NCI-H146 (cell line): Measurements from ENCODE around the gene CD34.
"Not testable (repeated sequence)": the region's sequence is repeated elsewhere in the genome, so short reads cannot be mapped to it uniquely, and the experiment has no call there.

Experiments used
- DNase-seq: peaks from one replicate; lab custom pipeline; 2025; lab: John Stamatoyannopoulos, UW

The CD34 gene, protein sequence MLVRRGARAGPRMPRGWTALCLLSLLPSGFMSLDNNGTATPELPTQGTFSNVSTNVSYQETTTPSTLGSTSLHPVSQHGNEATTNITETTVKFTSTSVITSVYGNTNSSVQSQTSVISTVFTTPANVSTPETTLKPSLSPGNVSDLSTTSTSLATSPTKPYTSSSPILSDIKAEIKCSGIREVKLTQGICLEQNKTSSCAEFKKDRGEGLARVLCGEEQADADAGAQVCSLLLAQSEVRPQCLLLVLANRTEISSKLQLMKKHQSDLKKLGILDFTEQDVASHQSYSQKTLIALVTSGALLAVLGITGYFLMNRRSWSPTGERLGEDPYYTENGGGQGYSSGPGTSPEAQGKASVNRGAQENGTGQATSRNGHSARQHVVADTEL

GRCh38 chr1:207910591-207911354, at the start of gene CD34:
CD34 (minus strand) TSS chr1:207911125; CDS start chr1:207911080, 45 bp downstream.
- DNase-seq: peak; percentile 29

DNA sequence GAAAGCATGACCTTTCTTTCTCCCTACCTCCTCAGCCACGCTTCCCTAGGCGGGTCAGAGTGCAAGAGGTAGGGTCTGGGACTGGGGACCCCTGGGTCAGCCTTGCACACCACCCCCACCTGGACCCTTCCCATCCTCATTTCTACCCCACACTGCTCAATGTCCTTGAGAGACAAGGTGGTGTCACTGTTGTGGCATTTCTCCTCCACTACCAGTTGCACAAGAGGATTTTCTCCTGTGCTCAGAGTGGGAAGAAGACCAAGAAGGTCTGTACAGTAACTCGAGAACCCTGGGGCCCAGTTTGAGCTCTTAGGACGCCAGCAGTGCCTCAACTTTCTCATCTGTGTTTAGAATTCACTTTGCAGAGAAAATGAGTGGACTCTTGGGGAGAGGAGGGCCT, 49.4 kb upstream of the CD34 start:
- no peak for DNase-seq

DNA sequence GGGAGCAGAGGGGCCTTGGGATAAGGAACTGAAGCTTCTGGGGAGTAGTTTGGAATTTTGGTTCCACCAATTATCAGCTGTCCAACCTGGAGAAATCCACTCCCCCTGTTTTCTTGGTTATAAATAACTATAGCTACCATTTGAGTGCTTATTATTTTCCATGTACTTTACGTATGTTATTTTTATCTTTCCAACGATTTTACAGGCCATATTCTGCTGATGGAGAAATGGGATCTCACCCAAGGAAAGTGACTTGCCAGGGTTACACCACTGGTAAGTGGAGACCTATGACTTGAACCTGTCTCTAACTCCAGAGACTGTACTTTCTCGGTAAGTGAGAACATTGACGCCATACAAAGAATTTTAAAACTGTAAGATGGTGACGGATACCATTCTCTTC, 49.0 kb upstream of the CD34 start:
- DNase-seq: no peak

DNA sequence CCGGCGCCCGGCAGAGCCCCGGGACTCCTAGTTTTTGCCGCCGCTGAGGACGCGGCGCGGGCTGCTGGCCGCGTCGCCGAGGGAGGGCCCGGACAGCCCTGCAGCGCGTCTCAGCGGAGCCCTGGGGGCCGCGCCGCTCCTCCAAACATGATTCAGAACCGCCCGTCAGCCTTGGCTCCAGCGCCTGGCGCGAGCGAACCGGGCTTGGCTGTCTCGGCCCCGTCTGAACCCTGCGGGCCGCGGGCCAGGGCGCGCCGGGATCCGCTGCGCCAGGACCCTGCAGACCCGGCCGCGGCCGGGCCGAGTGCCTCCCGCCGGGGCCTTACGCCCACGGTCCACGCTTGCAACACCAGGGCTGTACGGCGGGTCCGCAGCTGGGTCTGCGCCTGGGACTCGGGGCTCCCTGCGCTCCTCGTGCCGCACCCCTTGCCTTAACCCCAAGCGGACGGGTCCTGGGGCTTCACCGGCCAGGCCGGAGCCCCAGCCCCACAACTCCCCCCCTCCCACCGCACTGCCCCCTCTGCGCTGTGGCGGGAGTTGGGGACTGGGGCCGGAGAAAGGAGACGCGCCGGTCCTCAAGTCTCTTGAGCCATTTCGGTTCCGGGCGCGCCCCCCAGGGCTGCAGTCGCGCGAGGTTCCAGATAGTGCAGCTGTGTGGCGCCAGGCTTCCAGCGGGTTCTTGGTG, 48.4 kb upstream of the CD34 start:
- no peak for DNase-seq

GRCh38 chr1:207958376-207959139, 47.6 kb upstream of the CD34 start:
- no peak for DNase-seq

- no peak for DNase-seq
Observed at GRCh38 chr1:207956986-207957385, 46.1 kb upstream of the CD34 start.

GRCh38 chr1:207954104-207954503, 43.2 kb upstream of the CD34 start:
- DNase-seq: no peak

DNA sequence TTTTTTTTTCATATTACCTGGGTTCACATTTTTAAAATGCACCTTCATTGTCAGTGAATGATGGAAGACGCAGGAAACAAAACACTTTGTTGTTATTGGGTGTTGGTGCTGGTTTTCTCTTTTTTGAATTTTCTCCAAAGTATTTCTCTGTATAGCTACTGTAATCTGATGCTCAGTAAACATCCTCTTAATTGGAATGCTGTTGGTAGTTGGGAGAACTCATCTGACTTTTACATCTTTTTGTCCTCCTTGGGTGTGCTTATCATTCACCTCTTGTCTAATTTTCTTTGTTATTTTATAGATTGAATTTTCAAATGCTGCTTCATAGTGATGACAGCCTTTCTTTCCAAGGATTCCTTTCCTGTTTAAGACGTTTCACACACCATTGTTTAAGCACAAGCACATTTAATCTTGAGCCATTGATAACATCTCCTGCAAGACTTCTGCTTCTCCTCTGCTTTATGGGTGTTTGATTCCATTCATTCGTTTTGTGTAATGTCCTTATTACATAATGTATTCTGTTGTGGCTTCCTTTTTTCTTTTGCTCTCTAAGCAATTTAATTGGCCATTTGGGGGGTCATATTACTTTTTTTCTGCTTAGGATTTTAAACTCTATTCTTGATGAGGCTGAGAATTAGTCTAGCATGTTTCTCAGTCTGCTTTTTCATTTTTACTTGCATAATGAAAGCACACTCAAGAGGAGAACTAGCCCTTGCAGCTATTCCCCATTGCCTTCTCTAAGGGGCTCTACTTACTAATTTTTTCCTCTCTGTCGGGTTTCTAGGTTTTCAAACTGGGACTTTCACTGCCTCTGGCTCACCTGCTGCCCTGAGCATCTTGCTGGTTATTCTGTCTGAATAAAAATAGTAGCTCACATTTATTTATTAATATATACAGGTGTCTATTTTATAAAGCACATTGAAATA, 42.0 kb upstream of the CD34 start:
- DNase-seq: no peak

DNA sequence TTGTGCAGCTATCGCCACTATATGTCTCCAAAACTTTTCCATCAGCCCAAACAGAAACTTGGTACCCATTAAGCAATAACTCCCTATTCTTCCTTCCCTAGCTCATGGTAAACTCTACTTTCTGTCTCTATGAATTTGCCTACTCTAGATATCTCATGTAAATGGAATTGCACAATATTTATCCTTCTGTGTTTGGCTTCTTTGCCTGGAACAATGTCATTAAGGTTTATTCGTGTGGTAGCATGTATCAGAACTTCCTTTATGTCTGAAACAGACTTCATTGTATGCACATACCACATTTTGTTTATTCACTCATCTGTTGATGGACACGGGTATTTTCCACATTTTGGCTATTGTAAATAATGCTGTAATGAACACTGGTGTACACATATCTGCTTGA, 40.7 kb upstream of the CD34 start:
- no peak for DNase-seq

- DNase-seq: no peak
Observed at GRCh38 chr1:207950750-207951149, 39.8 kb upstream of the CD34 start.

DNA sequence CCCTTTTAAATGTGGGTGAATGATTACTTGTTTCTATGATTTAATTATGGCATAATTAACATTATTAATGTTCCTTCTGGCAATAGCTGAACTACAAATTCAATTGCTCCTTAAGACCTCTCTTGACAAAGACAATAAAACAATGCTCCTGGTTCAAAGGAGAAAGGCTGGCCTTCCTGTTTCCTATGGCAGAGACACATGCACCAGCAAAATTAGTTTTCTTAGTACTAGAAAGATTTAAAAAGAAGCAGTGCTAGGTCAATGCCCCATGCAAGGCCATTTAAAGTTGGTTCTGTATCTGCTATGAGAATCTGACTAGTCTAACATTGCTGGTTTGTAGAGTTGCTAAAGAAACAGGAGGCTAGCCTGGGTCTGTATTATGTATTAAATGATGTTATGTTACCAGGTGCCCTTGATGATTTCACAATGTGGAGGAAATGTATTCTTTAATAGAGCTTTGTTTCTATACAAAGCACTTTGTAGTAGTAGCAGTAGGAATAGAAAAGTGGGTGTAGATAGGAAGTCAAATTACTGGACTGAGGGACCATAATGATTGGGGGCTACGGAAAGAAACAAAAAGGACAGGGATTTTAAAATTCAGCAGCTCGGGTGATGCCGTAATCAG, 38.8 kb upstream of the CD34 start:
- DNase-seq: no peak

DNA sequence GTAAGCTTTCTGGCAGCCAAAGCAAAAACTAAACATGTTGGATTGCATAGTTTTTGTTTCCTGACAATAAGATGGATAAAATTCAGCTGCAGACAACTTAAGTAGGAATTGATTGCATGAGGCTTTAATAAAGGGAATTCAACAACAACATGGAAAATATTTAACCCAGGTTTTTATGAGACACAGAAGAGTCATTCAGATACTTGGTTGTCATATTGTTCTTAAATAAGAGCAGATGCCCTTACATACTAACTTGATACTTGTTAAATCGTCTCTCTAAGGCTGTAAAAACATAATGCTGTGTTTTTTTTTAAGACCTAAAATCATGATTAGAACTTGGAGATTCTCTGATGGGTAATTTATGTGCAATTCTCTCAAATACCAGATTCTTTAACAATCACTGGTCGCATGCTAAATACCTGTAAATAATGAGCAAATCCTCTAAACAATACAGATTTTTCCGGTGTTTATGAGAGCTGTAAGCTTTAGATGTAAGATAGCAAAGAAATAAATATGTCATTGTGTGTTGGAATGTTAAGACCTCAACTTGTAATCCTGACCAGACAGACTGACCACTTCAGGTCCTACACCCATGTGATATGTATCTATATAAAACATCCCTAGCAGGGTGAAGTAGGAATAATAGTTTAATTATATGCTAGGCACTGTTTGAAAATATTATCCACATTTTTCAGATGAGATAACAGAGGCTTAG, 37.8 kb upstream of the CD34 start:
- DNase-seq: no peak

DNA sequence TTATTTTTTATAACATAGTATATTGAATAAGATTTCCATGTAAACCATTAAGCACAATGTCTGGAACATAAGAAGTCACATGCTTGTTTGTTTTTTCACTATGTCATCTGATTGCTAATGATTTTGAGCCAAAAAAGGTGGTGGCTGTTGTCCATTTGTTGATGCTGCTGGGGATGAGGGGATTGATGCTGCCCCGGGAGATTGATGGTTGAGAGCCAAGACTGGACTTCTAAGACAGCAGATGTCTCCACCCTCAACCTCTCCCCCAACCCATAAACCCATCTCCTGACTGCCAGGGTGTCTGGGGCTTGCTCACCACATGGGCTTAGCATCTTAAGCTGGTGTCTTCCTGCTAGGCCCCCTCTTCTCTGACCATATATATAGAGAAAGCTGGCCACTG, 35.8 kb upstream of the CD34 start:
- no peak for DNase-seq

DNA sequence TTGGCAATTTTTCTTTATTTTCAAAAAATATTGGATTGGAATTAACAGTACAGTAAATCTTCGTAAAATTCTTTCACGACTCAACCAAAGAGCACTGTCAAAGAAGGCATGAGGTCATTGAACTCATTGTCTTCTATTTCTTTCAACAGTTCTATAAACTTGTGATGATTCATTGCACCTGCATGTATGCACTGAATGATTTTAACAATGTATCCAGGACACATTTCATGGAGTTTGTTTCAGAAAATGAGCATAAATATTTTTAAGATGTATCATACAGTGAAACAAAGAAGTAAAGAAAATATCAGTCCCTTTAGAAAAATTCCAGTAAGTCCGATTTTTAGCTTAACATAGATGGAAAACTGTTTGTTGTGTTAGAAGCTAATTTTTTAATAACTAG, 33.6 kb upstream of the CD34 start:
- DNase-seq: no peak

DNA sequence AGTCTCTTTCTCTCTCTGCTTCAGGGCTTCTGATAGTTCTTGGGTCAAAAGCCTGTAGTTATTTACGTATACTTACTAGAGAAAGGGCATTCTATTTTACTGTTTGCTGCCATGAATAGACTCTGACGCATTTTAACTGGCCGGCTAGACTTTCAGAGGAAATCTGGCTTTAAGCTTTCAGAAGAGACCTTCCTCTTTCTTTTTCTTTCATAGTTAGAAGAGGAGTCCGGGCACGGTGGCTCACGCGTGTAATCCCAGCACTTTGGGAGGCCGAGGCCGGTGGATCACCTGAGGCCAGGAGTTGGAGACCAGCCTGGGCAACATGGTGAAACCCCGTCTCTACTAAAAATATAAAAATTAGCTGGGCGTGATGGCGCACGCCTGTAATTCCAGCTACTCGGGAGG, 31.4 kb upstream of the CD34 start:
- DNase-seq: not testable (repeated sequence)

DNA sequence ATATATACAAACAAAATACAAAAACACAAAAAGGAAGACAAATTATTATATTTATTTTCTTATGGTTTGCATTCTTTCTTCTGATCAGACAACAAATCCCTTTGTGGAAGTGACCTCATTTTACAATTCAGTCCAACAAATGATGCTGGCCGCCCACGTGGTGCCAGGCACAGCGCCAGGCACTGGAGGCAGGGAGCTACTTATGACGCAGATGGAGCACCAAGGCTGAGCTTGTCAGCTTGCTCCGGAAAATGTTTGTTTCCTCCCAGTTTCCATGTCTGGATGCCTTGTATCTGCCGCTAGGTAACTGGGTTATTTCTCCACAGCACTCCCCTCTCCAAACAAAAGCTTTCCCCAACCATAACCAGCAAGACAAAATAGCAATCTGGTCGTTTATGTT, 30.7 kb upstream of the CD34 start:
- DNase-seq: no peak

GRCh38 chr1:207938016-207938415, 27.1 kb upstream of the CD34 start:
- DNase-seq: peak; percentile 7

- no peak for DNase-seq
Observed at GRCh38 chr1:207937204-207937603, 26.3 kb upstream of the CD34 start.

GRCh38 chr1:207935166-207935583, 24.2 kb upstream of the CD34 start:
- no peak for DNase-seq
